NCI-H345 treated with DMSO at 0.1 percent for 48 hours (cell line): Measurements from ENCODE around the gene KIDINS220.

ENCODE experiments used
- DNase-seq: peaks from one replicate; lab custom pipeline; 2025; ENCODE audit not compliant: unreplicated experiment; lab: John Stamatoyannopoulos, UW

The KIDINS220 gene

DNA sequence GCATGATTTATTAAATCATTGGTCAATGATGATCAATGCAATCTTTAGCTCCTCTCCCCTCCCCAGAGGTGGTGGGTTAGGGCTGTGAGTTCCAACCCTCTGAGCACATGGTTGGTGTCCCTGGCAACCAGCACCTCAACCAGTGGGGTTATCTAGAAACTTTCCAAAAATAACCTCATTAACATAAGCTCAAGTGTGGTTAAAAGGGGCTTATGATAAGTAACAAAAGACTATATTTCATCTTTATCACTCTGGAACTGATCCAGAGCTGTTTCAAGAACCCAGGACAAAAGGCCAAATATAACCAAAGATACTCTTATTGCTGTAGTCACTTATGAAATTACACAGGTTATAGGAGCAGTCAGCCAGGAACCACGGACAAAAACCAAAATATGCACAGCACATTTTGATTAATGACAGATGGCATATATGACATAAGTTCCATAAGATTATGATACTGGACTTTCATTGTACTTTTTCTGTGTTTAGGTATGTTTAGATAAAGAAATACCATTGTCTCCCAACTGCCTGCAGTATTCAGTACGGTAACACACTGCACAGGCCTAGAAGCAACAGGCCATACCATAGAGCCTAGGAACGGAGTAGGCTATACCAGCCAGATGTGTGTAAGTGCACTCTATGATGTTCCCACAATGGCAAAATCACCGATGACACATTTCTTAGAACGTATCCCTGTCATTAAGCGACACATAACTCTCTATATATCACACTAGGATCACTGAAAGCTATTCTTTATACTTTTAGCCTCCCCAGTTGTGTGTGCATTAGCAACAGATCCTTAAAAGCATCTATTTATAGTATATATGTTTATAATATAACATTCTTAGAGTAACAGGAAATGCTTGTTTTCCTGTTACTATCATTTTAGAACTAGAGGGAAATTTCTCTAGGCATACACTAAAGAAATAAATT, 31.9 kb downstream of the KIDINS220 start:
- no peak for DNase-seq

DNA sequence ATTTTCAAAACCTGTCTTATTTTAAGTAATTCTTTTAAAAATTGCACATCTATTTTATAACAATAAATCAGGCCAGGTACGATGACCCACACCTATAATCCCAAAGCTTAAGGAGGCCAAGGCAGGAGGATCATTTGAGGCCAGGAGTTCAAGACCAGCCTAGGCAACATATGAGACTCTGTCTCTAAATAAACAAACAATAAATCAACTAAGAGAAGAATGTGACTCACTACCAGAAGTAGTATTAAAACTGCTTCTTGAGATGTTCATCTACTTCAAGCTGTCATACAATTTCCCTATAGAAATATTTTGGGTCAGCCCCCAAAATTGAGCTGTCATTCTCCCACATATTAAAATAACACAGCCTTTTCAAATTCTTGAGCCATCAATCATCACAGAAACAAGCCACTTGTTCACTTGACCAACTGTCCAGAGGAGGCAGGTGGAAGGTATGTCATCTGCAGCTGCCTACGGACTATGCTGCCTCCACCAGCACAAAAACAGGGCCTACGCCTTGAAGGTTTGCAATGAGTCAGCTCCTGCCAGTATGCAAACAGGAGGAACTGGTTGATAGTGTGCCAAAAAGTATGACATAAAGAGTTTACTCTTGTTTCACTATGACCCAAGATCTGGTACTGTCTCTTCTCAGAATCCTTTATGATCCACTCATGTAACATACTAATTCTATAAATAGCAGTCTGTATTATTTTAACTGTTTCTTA, 33.6 kb downstream of the KIDINS220 start:
- DNase-seq = no peak

DNA sequence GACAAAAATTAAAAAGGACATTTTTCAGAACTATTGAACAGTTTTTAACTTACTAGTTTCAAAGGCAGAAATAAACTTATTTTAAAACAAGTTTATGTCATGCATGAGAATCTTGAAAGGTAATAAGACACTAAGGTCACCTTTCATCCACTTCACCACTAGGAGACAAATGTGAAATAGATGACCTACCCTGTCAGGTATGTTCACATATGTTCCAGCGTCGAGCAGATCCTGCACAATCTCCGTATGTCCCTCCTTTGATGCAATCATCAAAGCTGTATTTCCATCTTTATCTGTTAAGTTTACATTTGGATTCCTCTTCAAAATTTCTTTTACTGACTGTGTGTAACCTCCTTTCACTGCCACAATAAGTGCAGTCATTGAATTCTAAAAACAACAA, 34.7 kb downstream of the KIDINS220 start:
- no peak for DNase-seq

DNA sequence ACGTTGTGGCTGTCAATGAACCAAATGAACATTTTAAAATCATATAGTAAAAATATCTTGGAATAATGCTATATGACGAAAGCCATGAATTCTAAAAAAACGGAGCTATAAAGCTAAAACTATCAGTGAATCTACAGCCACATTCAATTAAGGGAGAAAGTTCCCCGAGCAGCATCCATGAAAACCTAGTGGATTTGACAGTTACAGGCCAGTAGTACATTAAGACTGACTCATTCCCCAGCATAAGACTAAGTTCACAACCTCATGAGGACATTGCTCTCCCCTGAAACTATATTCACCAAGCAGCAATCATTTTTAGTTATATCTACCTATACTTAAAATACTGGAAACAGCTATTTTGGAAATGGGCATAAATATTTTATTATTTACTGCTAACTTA, 36.6 kb downstream of the KIDINS220 start:
- no peak for DNase-seq

DNA sequence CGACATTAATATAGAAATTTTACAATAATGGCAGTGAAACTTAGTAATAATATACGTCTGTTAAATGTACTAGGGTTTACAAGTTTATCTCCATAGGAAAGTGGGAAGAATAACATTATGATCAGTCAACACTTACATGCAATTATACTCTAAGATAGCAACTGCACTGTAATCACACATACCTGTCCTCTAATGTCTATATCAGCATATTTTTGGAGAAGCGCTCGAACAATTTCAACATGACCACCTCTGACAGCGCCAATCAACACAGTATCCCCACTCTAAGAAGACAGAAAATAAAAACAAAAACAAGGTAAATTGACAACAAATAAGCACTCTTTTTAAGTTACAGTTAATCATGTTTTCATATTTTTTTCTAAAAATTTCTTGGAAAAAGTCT, 37.2 kb downstream of the KIDINS220 start:
- no peak for DNase-seq

DNA sequence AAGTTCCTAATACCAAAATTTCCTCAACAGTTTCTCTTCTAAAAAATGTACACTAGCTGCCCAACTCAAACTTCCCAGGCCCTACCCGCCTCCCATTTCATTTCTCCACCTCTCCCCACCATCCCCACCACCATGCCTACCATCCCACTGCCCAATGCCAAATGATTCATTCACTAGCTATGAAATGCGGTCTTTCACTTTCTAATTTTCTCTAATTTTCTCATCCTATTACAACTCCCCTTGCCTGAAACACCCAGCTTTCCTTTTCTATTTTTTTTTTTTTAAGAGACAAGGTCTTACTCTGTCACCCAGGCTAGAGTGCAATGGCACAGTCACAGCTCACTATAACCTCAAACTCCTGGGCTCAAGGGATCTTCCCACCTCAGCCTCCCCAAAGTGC, 38.4 kb downstream of the KIDINS220 start:
- no peak for DNase-seq

DNA sequence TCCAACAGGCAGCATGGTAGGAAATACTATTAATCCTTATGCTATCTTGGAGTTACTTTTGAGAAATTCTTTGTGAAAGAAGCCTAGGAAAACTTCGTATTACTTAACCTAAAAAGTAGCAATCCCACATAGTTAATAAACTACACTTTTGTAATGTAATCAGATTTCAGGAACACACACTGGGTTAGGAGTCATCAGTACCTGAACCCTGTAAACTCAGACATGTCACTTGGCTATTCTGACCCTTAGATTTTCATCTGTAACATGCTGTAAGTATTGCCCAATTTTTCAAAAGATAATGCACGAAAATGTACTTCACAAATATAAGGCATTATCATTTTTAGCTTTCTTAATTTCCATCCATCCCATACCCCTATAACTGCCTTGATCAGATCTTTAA, 39.0 kb downstream of the KIDINS220 start:
- DNase-seq = no peak

DNA sequence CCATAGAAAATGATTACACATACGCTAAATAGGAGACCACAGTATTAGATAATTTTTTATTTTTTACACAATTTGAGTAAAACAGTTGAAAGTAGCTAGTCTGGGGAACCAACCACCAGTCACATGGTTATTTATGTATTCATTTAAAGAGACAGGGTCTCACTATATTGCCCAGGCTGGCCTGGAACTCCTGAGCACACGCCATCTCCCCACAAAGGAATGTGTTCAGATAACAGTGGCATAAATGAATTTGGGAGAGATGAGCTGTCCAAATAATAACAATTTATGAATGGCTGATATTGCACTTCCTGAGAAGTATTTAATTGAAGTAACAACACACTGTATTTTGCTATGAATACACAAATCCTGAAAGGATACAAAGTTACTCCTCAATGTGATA, 39.7 kb downstream of the KIDINS220 start:
- DNase-seq = no peak

DNA sequence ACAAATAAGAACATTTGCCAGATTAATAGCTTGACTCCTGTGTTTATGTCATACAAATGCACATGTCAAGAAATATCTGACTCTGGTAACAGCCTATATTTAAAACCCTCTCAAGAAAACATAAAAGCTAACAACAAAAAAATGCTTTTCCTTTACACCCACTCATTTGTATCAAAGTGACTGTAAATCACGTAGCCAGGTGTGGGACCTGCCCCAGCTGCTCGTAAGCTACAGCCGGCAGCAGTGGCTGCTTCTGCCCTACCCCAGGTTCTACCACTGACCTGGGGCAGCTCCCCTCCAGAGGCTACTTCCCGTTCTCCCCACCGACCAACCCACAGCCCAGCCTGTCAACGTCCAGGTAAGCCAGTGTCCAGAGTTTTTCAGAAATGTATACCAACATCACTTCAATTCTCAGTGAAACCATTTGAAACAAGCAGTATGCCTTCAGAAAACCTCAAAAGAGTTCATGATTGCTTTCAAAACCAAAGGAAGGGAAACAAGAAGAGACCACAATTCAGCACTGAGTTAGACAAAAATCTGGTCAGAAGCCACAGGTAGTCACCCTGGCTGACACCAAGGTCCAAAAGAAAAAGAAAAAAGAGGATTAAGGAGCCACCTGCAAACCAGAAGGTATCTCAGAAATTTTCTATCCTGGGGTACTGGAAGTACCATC, 40.4 kb downstream of the KIDINS220 start:
- no peak for DNase-seq

DNA sequence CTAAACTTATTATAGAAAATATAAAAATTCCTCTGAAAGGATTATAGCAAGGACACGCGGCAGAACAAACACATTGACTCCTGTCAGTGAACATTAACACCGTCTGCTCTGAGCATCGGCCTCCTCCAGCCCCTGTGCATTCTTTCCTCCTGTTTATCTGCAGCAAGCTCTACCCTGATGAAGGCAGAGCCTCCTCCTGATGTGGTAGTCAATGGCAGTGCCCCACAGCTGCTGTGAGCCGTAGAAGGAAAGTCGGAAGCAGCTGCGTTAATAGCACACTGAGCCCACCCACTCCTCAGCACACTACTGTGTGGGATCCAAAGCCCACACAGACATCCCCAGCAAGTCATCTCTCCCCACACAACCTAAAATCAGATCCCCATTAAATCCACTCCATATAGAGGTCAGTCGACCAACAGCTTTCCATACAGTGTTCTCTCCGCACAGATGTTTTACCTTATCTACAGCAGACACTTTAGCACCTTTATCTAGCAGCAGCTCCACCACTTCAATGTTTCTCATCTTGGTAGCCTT, 41.0 kb downstream of the KIDINS220 start:
- no peak for DNase-seq

DNA sequence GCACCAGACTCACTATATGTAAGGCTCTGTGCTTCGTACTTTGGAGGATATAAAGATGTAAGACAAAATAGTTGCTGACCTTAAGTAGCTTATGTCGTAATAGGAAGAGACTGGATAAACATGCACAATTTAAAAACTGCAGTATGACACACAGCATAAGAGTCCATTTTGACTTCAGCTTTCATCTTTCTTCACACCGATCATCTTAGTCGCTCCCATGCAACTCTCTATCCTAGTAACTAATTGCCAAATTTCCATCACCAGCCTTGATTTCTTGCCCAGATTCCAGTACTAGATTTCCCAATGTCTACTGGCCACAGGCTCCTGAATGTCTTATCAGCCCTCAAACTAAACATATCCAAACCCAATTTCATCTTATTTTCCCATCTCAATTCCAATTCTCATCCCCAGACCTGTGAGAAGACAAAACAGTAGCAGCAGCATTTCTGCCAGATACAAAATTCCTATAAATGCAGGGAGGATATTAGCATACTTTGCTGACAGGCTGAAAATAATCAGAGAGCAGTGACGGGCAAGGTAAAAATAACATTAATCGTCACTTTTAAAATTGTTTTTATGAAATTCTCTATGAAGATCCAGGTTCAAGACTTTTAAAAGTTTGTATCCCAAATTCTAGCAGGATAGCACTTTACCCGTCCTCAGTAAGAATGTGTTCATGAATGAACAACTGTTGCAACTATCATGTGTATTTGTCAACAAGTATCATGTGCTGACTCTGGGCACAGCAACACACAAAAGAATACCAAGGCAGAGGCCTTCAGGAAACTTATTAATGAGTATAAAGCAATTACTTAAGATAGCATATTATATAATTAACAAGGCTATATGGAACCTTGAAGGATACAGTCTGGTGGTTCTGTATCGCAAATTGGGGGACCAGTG, 42.2 kb downstream of the KIDINS220 start:
- DNase-seq = no peak

DNA sequence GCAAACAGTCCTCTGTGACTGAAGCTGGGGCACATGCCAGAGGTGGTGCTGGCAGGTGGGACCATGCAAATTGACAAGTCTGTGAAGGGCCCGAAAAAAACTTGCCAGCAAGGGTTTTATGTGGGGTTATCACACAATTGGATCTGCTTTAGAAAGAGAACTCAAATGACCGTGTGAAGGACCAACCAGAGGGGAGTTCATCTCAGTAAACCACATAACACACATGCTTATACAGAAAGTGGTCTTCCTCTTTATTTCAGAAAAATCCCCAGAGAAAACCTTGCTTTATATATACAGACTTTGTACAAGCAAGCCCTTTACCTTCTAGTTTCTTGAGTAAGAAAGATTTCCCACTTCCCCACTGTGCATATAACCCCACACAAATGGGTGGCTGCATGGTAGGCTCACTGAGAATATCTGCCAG, 46.7 kb downstream of the KIDINS220 start:
- no peak for DNase-seq

DNA sequence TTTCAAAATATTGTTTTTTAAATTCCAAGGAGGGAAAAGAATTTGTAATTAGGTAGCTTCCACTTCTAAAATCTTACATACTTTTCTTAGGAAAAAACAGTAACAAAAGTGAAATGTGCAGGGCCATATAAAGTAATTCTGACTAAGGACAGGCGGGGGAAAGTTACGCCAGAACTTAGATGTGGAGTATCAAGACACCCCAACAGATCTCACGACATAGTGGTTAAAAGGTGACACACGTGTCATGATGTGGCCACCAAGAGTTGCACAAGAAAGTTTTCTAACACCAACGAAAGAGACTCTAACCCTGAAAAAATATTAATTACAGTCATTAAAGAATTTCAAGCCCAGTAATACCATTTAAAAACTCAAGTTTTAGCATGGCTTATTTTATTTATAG, 51.0 kb downstream of the KIDINS220 start:
- DNase-seq = no peak

DNA sequence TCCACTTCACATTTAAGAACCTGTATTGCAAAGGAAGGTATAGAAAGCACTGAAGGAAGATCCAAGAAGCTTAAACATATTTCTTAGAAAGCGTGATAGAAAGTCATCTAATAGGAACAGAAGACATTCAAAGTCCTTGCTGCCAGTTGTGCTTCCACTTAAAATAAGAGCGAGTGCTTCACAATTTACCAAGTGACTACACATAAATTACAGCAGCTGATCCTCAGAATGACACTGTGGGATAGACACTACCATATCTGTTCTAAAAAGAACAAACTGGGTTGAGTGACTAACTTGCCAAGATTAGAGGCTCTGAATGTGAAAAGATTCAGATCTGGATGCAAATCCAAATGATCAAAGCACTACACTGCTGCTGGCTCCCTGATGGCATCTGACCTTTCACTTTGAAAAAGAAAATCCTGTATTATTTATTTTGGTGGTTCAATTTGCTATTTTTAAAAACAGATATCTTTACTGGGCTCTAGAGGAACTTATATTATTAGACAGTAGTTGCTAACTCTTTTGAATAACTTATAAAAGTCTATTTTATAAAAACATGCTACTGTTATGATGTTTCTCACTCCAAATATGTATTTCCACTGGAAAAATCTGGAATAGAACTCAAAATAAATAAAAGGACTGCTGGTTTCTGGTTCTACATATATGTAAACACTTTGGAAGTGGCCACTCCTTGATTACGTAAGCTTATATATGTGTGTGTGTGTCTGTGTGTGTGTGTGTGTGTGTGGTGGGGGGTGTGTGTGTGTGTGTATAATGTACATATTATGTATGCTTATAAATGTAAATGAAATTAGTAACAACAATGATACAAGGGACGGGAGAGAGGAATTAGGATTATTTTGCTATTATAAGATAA, 57.4 kb downstream of the KIDINS220 start:
- DNase-seq = no peak

DNA sequence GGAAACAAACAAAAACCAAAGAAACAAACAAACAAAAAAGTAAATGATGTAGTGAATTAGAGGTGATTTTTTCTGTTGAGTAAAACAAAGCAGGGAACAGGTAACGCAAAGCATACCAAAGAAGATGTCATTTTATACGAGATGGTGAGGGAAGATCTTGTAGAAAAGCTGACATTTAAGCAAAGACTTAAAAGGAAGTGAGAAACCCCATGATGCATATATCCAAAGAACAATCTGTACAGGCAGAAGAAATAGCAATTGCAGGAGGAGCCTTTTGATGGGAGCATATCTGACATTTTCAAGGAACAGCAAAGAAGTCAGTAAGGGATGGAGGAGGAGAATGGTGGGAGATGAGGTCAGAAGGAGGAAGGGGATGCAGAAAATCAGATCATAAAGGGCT, 63.0 kb downstream of the KIDINS220 start:
- DNase-seq = no peak

DNA sequence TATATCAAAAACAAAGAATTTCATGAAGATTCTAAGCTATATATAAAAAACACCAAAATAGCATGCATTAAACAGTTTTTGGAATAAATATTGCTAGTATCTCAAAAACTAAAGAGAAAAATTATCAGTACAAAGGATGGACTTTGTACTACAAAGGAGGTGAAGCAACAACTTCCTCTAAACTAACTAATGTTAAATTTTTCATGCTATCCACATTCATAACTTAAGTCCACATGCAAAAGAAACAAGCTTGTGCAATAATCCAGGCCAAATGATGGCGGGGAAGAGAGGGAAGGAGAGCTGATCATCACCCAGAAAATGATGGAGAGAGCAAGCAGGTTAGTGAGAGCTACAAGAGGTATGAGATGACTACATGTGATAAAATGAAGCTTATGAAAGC, 70.1 kb downstream of the KIDINS220 start:
- no peak for DNase-seq

DNA sequence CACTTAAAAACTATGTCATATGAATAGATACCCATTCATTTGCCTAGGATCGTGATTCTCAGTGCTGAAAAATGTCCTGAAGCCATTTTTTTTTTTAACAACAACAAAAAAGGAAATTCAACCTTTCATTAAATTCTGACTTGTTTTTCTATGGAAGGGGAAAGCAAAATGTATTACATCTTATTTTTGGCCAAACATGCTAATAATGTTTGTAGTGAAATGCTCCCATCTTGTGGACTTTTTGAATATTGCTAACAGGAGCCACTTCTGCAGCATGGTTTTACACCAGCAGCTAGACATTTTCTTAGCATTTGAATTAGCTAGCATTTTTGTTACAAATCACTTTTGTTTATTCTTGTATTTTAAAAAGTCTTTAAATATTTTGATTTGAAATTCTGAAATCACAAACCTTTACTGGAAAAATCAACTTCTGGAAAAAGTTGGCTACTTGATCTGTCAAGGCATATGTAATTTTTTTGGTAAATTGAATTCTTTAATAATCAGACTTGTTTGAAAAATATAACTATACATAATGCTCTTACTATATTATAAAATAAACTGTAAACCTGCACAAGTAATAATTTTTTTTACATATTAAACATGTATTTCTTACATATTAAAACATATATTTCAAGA, 75.8 kb downstream of the KIDINS220 start:
- DNase-seq = no peak

DNA sequence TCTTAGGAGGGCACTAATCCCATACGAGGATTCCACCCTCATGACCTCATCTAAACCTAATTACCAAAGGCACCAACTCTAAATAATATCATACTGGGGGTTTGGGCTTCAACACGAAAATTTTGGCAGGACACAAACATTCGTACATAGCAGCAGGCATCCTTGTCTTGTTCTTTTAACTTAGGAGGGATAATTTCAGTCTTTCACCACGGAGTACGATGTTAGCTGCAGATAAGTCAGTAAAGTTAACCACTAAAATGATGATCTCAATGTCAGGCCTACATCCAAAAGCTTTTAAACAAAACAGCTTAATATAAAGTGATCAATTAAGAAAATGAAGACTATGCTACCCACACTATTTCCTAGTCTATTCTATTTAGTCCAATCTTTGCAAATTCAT, 80.7 kb downstream of the KIDINS220 start:
- no peak for DNase-seq

DNA sequence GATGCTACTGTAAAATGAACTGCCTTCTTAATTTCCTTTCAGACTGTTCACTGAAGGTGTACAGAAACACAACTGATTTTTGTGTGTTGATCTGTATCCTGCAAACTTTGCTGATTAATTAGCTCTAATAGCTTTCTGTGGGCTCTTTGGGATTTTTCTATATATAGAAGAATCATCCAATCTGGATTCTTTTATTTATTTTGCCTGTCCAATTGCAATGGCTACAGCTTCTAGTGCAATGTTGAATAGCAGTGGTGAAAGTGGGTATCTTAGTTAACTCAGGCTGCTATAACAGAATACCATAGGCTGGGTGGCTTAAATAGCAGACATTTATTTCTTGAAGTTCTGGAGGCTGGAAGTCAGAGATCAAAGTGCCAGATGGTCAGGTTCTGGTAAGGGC, 81.2 kb downstream of the KIDINS220 start:
- no peak for DNase-seq
